Mesendoderm (in vitro differentiated cells): ENCODE measurements around the gene TOP1.
A peak's percentile ranks its signal among the peaks of the same experiment; 100 is the strongest.

Experiments
- DNase-seq: peaks from one replicate; pipeline ENCODE4 v3.0.0; 2013
- H2AK5ac ChIP-seq: 2 replicates; pipeline ENCODE4 v1.6.1; 2013; ENCODE audit warnings: low read length, inconsistent platforms
- H2BK120ac ChIP-seq: 2 replicates; pipeline ENCODE4 v1.6.1; 2013; ENCODE audit warnings: low read depth, mild to moderate bottlenecking, low read length, moderate library complexity, mixed read lengths
- H2BK15ac ChIP-seq: replicated peaks from 2 replicates; pipeline ENCODE4 v1.6.1; 2013; ENCODE audit warnings: low read depth, mild to moderate bottlenecking, moderate library complexity
- H2BK5ac ChIP-seq: 2 replicates; pipeline ENCODE4 v1.6.1; 2013; ENCODE audit warnings: low read length, inconsistent platforms
- H3K18ac ChIP-seq: 2 replicates; pipeline ENCODE4 v1.6.1; 2013; ENCODE audit warnings: mild to moderate bottlenecking, low read length, mixed read lengths
- H3K23ac ChIP-seq: one replicate; pipeline ENCODE4 v1.6.1; 2013; ENCODE audit warnings: low read length
- H3K27ac ChIP-seq: 2 replicates; pipeline ENCODE4 v1.5.1; 2013; ENCODE audit warnings: low read depth, mild to moderate bottlenecking, inconsistent platforms, low read length, moderate library complexity
- H3K27me3 ChIP-seq: 2 replicates; pipeline ENCODE4 v1.6.1; 2013; ENCODE audit warnings: low read length, control low read depth, mild to moderate bottlenecking, inconsistent platforms; ENCODE audit not compliant: insufficient read depth, poor library complexity
- H3K36me3 ChIP-seq: 2 replicates; pipeline ENCODE4 v1.6.1; 2013; ENCODE audit warnings: low read length, inconsistent platforms; ENCODE audit not compliant: control insufficient read depth, insufficient read depth
- H3K4ac ChIP-seq: one replicate; pipeline ENCODE4 v1.6.1; 2013; ENCODE audit warnings: low read depth, mild to moderate bottlenecking, low read length, moderate library complexity
- H3K4me1 ChIP-seq: 2 replicates; pipeline ENCODE4 v1.6.1; 2013; ENCODE audit warnings: low read depth, low read length, inconsistent platforms; ENCODE audit not compliant: control insufficient read depth
- H3K4me2 ChIP-seq: 2 replicates; pipeline ENCODE4 v1.6.1; 2013; ENCODE audit warnings: low read length
- H3K4me3 ChIP-seq: 2 replicates; pipeline ENCODE4 v1.5.1; 2013; ENCODE audit warnings: mild to moderate bottlenecking, low read length
- H3K56ac ChIP-seq: one replicate; pipeline ENCODE4 v1.6.1; 2013; ENCODE audit warnings: low read length
- H3K79me1 ChIP-seq: 2 replicates; pipeline ENCODE4 v1.6.1; 2013; ENCODE audit warnings: low read length, inconsistent platforms
- H3K79me2 ChIP-seq: 2 replicates; pipeline ENCODE4 v1.6.1; 2013; ENCODE audit warnings: mild to moderate bottlenecking, low read length; ENCODE audit not compliant: control insufficient read depth, insufficient read depth
- H3K9ac ChIP-seq: 2 replicates; pipeline ENCODE4 v1.6.1; 2013; ENCODE audit warnings: low read length, inconsistent platforms
- H4K5ac ChIP-seq: one replicate; pipeline ENCODE4 v1.6.1; 2013; ENCODE audit warnings: low read length
- H4K8ac ChIP-seq: one replicate; pipeline ENCODE4 v1.6.1; 2013; ENCODE audit warnings: low read depth, mild to moderate bottlenecking, control low read depth, low read length, moderate library complexity
- WGBS: extraction: QIAGEN DNeasy Blood & Tissue Kit; methylation state at CpG from one replicate; pipeline ENCODE4 v1.1.7; 2013; ENCODE audit warnings: low lambda C conversion rate, missing lambda C conversion rate; ENCODE audit not compliant: insufficient coverage; ENCODE audit errors: extremely low coverage; 5-methylcytosine and 5-hydroxymethylcytosine counted together

TOP1 gene

DNA sequence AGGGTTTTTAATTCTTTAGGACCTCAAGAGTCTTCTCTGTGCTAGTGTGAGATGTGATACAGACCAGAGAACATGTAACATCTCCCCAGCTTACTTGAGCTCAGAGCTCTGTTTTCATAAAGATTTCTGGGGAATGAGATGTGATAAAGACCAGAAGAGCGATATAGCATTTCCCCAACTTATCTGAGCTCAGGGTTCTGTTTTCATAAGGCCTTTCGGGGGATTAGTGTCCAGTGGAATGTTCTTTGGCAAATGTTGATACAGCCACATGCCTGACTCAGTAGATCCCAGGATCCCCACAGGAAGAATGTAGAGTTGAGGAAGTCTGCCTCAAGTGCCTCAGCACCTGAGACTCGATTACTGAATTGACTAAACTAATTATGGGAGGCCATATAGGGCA lies 18.7 kb upstream of the TOP1 start:
- no peak for DNase-seq

GRCh38 chr20:41011551-41012067 lies 17.0 kb upstream of the TOP1 start:
- no peak for DNase-seq
- Histone ChIP-seq H3K18ac (no peak overlapping the region), H3K79me2 (no peaks in the 10 kb centered on the region), H2BK120ac (no peak overlapping the region), H3K27me3 (no peaks in the 10 kb centered on the region), H4K8ac (no peak overlapping the region), H3K23ac (no peak overlapping the region), H3K79me1 (no peaks in the 10 kb centered on the region), H4K5ac (no peak overlapping the region), H2AK5ac (no peak overlapping the region), H3K4ac (no peak overlapping the region), H2BK5ac (no peak overlapping the region), H3K56ac (no peak overlapping the region), H3K4me1 (peaks cover 6% of the 10 kb centered on the region), H2BK15ac (no peak overlapping the region), H3K4me2 (no peak overlapping the region), H3K36me3 (no peaks in the 10 kb centered on the region), H3K9ac (no peak overlapping the region), H3K4me3 (no peak overlapping the region), H3K27ac (no peak overlapping the region)
- no CpG with 5 or more reads among the region's 5 CpGs for WGBS

More for the DNA sequence above, 18.7 kb upstream of the TOP1 start:
- H4K8ac ChIP-seq, result no peak overlapping the region
- no peak overlapping the region for H3K23ac ChIP-seq
- no peak overlapping the region for H3K27ac ChIP-seq
- H3K27me3 ChIP-seq, result no peaks in the 10 kb centered on the region
- no peak overlapping the region for H3K56ac ChIP-seq
- no CpG with 5 or more reads among the region's 3 CpGs for WGBS
- no peaks in the 10 kb centered on the region for H3K36me3 ChIP-seq
- no peak overlapping the region for H3K4me2 ChIP-seq
- H4K5ac ChIP-seq, result no peak overlapping the region
- no peaks in the 10 kb centered on the region for H3K79me2 ChIP-seq
- H2AK5ac ChIP-seq, result peak overlapping the region; percentile 58
- no peak overlapping the region for H3K4ac ChIP-seq
- no peaks in the 10 kb centered on the region for H3K79me1 ChIP-seq
- no peak overlapping the region for H2BK120ac ChIP-seq
- no peak overlapping the region for H2BK15ac ChIP-seq
- peaks cover 6% of the 10 kb centered on the region for H3K4me1 ChIP-seq
- no peak overlapping the region for H3K4me3 ChIP-seq
- H3K9ac ChIP-seq, result no peak overlapping the region
- H3K18ac ChIP-seq, result no peak overlapping the region
- no peak overlapping the region for H2BK5ac ChIP-seq

- H3K4ac ChIP-seq, result no peak overlapping the region
- no peaks in the 10 kb centered on the region for H3K36me3 ChIP-seq
- WGBS, result no CpG with 5 or more reads among the region's 6 CpGs
- H4K8ac ChIP-seq, result no peak overlapping the region
- no peak overlapping the region for H3K4me2 ChIP-seq
- no peak overlapping the region for H2BK15ac ChIP-seq
- no peaks in the 10 kb centered on the region for H3K27me3 ChIP-seq
- no peaks in the 10 kb centered on the region for H3K79me2 ChIP-seq
- H3K4me1 ChIP-seq, result no peaks in the 10 kb centered on the region
- H3K56ac ChIP-seq, result no peak overlapping the region
- no peak overlapping the region for H3K4me3 ChIP-seq
- no peak overlapping the region for H3K18ac ChIP-seq
- no peak overlapping the region for H2BK5ac ChIP-seq
- no peak overlapping the region for H4K5ac ChIP-seq
- no peak for DNase-seq
- no peak overlapping the region for H3K9ac ChIP-seq
- no peak overlapping the region for H3K27ac ChIP-seq
- H2BK120ac ChIP-seq, result no peak overlapping the region
- H3K79me1 ChIP-seq, result no peaks in the 10 kb centered on the region
- no peak overlapping the region for H3K23ac ChIP-seq
- H2AK5ac ChIP-seq, result no peak overlapping the region
Measured at GRCh38 chr20:41014561-41015088, 14.0 kb upstream of the TOP1 start.

GRCh38 chr20:41017448-41018042 lies 11.1 kb upstream of the TOP1 start:
- H3K4me2 ChIP-seq, result no peak overlapping the region
- no peaks in the 10 kb centered on the region for H3K36me3 ChIP-seq
- WGBS, result no CpG with 5 or more reads among the region's 3 CpGs
- no peak overlapping the region for H3K4ac ChIP-seq
- no peak overlapping the region for H2BK120ac ChIP-seq
- H3K4me1 ChIP-seq, result no peaks in the 10 kb centered on the region
- H3K79me1 ChIP-seq, result no peaks in the 10 kb centered on the region
- no peak overlapping the region for H3K9ac ChIP-seq
- H3K4me3 ChIP-seq, result no peak overlapping the region
- no peak overlapping the region for H3K56ac ChIP-seq
- H3K27ac ChIP-seq, result no peak overlapping the region
- H3K18ac ChIP-seq, result no peak overlapping the region
- H2BK15ac ChIP-seq, result no peak overlapping the region
- no peak overlapping the region for H4K5ac ChIP-seq
- H3K79me2 ChIP-seq, result no peaks in the 10 kb centered on the region
- H3K27me3 ChIP-seq, result no peaks in the 10 kb centered on the region
- DNase-seq, result peak; percentile 31
- H2BK5ac ChIP-seq, result no peak overlapping the region
- H2AK5ac ChIP-seq, result no peak overlapping the region
- no peak overlapping the region for H3K23ac ChIP-seq
- H4K8ac ChIP-seq, result no peak overlapping the region

GRCh38 chr20:41018153-41018552 lies 10.5 kb upstream of the TOP1 start:
- no peak overlapping the region for H2BK120ac ChIP-seq
- H4K8ac ChIP-seq, result no peak overlapping the region
- H3K23ac ChIP-seq, result no peak overlapping the region
- peaks cover 3% of the 10 kb centered on the region for H3K4me1 ChIP-seq
- H3K79me1 ChIP-seq, result no peaks in the 10 kb centered on the region
- H3K18ac ChIP-seq, result no peak overlapping the region
- no peak overlapping the region for H3K4me3 ChIP-seq
- no CpG with 5 or more reads among the region's 2 CpGs for WGBS
- no peaks in the 10 kb centered on the region for H3K27me3 ChIP-seq
- no peak overlapping the region for H4K5ac ChIP-seq
- H3K27ac ChIP-seq, result no peak overlapping the region
- no peak overlapping the region for H2AK5ac ChIP-seq
- no peak overlapping the region for H3K4ac ChIP-seq
- H3K36me3 ChIP-seq, result no peaks in the 10 kb centered on the region
- no peak overlapping the region for H3K4me2 ChIP-seq
- H2BK5ac ChIP-seq, result no peak overlapping the region
- no peak overlapping the region for H3K9ac ChIP-seq
- H2BK15ac ChIP-seq, result no peak overlapping the region
- no peak overlapping the region for H3K56ac ChIP-seq
- no peak for DNase-seq
- H3K79me2 ChIP-seq, result no peaks in the 10 kb centered on the region

GRCh38 chr20:41023549-41023948 lies 5.1 kb upstream of the TOP1 start:
- no peak overlapping the region for H3K4me2 ChIP-seq
- no CpG with 5 or more reads among the region's 3 CpGs for WGBS
- H2BK120ac ChIP-seq, result no peak overlapping the region

More at GRCh38 chr20:41023549-41023948, 5.1 kb upstream of the TOP1 start:
- peak overlapping the region; percentile 28 for H4K8ac ChIP-seq
- H4K5ac ChIP-seq, result no peak overlapping the region
- peaks cover 15% of the 10 kb centered on the region for H3K4me1 ChIP-seq
- no peak overlapping the region for H3K4me3 ChIP-seq
- H3K4ac ChIP-seq, result no peak overlapping the region
- H3K27me3 ChIP-seq, result no peaks in the 10 kb centered on the region
- H3K79me2 ChIP-seq, result no peaks in the 10 kb centered on the region
- H3K18ac ChIP-seq, result no peak overlapping the region
- no peak overlapping the region for H3K56ac ChIP-seq
- no peak overlapping the region for H2AK5ac ChIP-seq
- no peak overlapping the region for H3K27ac ChIP-seq
- no peak overlapping the region for H2BK5ac ChIP-seq
- no peak overlapping the region for H3K23ac ChIP-seq
- DNase-seq, result peak; percentile 66
- H3K79me1 ChIP-seq, result no peaks in the 10 kb centered on the region
- H3K9ac ChIP-seq, result no peak overlapping the region
- H3K36me3 ChIP-seq, result no peaks in the 10 kb centered on the region
- H2BK15ac ChIP-seq, result no peak overlapping the region
